ENCODE measurements around the gene HTR5A.

The HTR5A gene

DNA sequence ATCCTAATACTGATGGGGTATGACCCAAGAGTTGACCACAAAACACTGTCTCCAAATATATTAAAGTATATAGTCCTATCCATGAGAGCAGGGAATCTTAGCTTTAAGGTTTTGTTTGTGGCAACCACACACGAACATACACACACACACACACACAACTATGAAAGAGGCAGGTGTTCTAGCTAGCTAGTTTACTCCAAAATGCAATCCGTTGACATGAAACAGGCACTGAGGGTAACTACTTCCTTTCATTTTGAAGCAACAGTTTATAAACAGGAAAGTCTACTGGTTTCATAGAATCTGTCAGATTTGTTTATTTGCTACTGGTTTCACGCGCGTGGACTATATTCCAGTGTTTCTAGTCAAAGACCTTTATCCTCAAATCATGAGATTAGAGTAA lies 14.8 kb downstream of the HTR5A start:
- H3K4me3 ChIP-seq (ENCODE audit: low read depth, low read length), result no peak overlapping the region
- peaks cover 14% of the 10 kb centered on the region for H3K4me1 ChIP-seq (ENCODE audit: control insufficient read depth, insufficient read depth, low read length)
- no peaks in the 10 kb centered on the region for H3K27me3 ChIP-seq (ENCODE audit: control insufficient read depth, insufficient read depth, low read length)
- no peak overlapping the region for H3K27ac ChIP-seq (ENCODE audit: low read depth, low read length)
- no peak overlapping the region for H3K9ac ChIP-seq (ENCODE audit: low read depth, low read length)
- H3K9me3 ChIP-seq (ENCODE audit: control insufficient read depth, insufficient read depth, low read length), result no peaks in the 10 kb centered on the region
- H3K36me3 ChIP-seq (ENCODE audit: control insufficient read depth, insufficient read depth, low read length), result no peaks in the 10 kb centered on the region

DNA sequence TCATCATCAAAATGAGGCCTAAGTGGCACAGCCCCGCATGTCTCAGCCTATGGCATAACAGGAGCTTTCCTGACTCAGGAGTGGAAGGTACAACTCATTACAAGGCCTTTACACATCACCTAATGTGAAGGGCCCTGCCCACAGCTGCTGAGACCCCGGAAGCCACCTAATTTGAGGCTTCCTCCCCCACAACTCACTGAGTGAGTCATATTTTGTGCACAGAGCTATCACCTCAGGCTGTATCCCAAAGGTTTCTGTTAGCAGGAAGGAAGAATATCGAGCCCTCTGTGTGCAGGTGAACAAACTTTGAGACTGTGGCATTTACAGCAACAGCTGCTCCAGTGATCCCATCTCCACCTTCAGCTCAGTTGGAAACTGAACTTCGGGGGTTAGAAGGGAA lies 20.6 kb downstream of the HTR5A start:
- H3K36me3 ChIP-seq (ENCODE audit: control insufficient read depth, insufficient read depth, low read length), result no peaks in the 10 kb centered on the region
- H3K9ac ChIP-seq (ENCODE audit: low read depth, low read length), result no peak overlapping the region
- H3K27ac ChIP-seq (ENCODE audit: low read depth, low read length), result no peak overlapping the region
- no peaks in the 10 kb centered on the region for H3K27me3 ChIP-seq (ENCODE audit: control insufficient read depth, insufficient read depth, low read length)
- H3K4me1 ChIP-seq (ENCODE audit: control insufficient read depth, insufficient read depth, low read length), result peaks cover 8% of the 10 kb centered on the region
- no peaks in the 10 kb centered on the region; the same call in 1 of the 2 replicates for H3K9me3 ChIP-seq (ENCODE audit: control insufficient read depth, insufficient read depth, low read length)
- H3K4me3 ChIP-seq (ENCODE audit: low read depth, low read length), result no peak overlapping the region

- H3K36me3 ChIP-seq (ENCODE audit: control insufficient read depth, insufficient read depth, low read length), result no peaks in the 10 kb centered on the region
- H3K4me3 ChIP-seq (ENCODE audit: low read depth, low read length), result no peak overlapping the region
- no peaks in the 10 kb centered on the region for H3K27me3 ChIP-seq (ENCODE audit: control insufficient read depth, insufficient read depth, low read length)
- no peaks in the 10 kb centered on the region for H3K4me1 ChIP-seq (ENCODE audit: control insufficient read depth, insufficient read depth, low read length)
- no peak overlapping the region for H3K9ac ChIP-seq (ENCODE audit: low read depth, low read length)
- no peaks in the 10 kb centered on the region; the same call in 1 of the 2 replicates for H3K9me3 ChIP-seq (ENCODE audit: control insufficient read depth, insufficient read depth, low read length)
- no peak overlapping the region for H3K27ac ChIP-seq (ENCODE audit: low read depth, low read length)
Measured at GRCh38 chr7:155093596-155093995, 23.5 kb downstream of the HTR5A start.

- no peaks in the 10 kb centered on the region for H3K36me3 ChIP-seq (ENCODE audit: control insufficient read depth, insufficient read depth, low read length)
- H3K27ac ChIP-seq (ENCODE audit: low read depth, low read length), result no peak overlapping the region
- H3K9me3 ChIP-seq (ENCODE audit: control insufficient read depth, insufficient read depth, low read length), result no peaks in the 10 kb centered on the region; the same call in 1 of the 2 replicates
- no peak overlapping the region for H3K4me3 ChIP-seq (ENCODE audit: low read depth, low read length)
- no peaks in the 10 kb centered on the region for H3K27me3 ChIP-seq (ENCODE audit: control insufficient read depth, insufficient read depth, low read length)
- H3K9ac ChIP-seq (ENCODE audit: low read depth, low read length), result no peak overlapping the region
- no peaks in the 10 kb centered on the region for H3K4me1 ChIP-seq (ENCODE audit: control insufficient read depth, insufficient read depth, low read length)
Measured at GRCh38 chr7:155094636-155095135, 24.6 kb downstream of the HTR5A start.

GRCh38 chr7:155097338-155097737 lies 27.2 kb downstream of the HTR5A start:
- Histone ChIP-seq H3K4me3 (ENCODE audit: low read depth, low read length) (no peak overlapping the region), H3K27ac (ENCODE audit: low read depth, low read length) (no peak overlapping the region), H3K9ac (ENCODE audit: low read depth, low read length) (no peak overlapping the region), H3K9me3 (ENCODE audit: control insufficient read depth, insufficient read depth, low read length) (no peaks in the 10 kb centered on the region; the same call in 1 of the 2 replicates), H3K4me1 (ENCODE audit: control insufficient read depth, insufficient read depth, low read length) (no peaks in the 10 kb centered on the region), H3K36me3 (ENCODE audit: control insufficient read depth, insufficient read depth, low read length) (no peaks in the 10 kb centered on the region), H3K27me3 (ENCODE audit: control insufficient read depth, insufficient read depth, low read length) (no peaks in the 10 kb centered on the region)

- H3K9ac ChIP-seq (ENCODE audit: low read depth, low read length), result no peak overlapping the region
- peaks cover 5% of the 10 kb centered on the region for H3K4me1 ChIP-seq (ENCODE audit: control insufficient read depth, insufficient read depth, low read length)
- H3K9me3 ChIP-seq (ENCODE audit: control insufficient read depth, insufficient read depth, low read length), result no peaks in the 10 kb centered on the region
- H3K27ac ChIP-seq (ENCODE audit: low read depth, low read length), result no peak overlapping the region
- H3K36me3 ChIP-seq (ENCODE audit: control insufficient read depth, insufficient read depth, low read length), result no peaks in the 10 kb centered on the region
- H3K27me3 ChIP-seq (ENCODE audit: control insufficient read depth, insufficient read depth, low read length), result no peaks in the 10 kb centered on the region
- no peak overlapping the region for H3K4me3 ChIP-seq (ENCODE audit: low read depth, low read length)
Measured at GRCh38 chr7:155103839-155104238, 33.7 kb downstream of the HTR5A start.

GRCh38 chr7:155104913-155105312 lies 34.8 kb downstream of the HTR5A start:
- Histone ChIP-seq H3K27me3 (ENCODE audit: control insufficient read depth, insufficient read depth, low read length) (no peaks in the 10 kb centered on the region; the same call in 1 of the 2 replicates), H3K36me3 (ENCODE audit: control insufficient read depth, insufficient read depth, low read length) (no peaks in the 10 kb centered on the region), H3K9ac (ENCODE audit: low read depth, low read length) (no peak overlapping the region), H3K9me3 (ENCODE audit: control insufficient read depth, insufficient read depth, low read length) (no peaks in the 10 kb centered on the region), H3K4me3 (ENCODE audit: low read depth, low read length) (no peak overlapping the region), H3K4me1 (ENCODE audit: control insufficient read depth, insufficient read depth, low read length) (peaks cover 6% of the 10 kb centered on the region), H3K27ac (ENCODE audit: low read depth, low read length) (no peak overlapping the region)

DNA sequence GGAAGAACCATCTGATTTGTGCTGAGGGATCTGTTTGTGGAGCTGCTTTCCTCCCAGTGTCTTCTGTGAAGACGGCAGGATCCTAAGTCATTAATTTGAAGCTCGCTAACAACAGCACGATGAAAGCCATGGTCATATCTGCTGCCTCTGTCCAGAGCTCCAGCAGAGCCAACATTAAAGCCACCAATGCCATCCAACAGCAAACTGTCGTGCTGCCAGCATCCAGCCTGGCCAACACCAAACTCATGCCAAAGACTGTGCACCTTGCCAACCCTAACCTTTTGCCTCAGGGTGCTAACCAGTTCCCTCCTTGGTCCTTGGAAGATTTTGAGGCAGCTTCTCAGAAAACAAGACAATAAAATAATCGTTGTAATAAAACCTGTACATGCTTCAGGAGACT lies 36.2 kb downstream of the HTR5A start:
- Histone ChIP-seq H3K27ac (ENCODE audit: low read depth, low read length) (no peak overlapping the region), H3K9ac (ENCODE audit: low read depth, low read length) (no peak overlapping the region), H3K4me1 (ENCODE audit: control insufficient read depth, insufficient read depth, low read length) (peaks cover 6% of the 10 kb centered on the region), H3K27me3 (ENCODE audit: control insufficient read depth, insufficient read depth, low read length) (no peaks in the 10 kb centered on the region; the same call in 1 of the 2 replicates), H3K4me3 (ENCODE audit: low read depth, low read length) (no peak overlapping the region), H3K36me3 (ENCODE audit: control insufficient read depth, insufficient read depth, low read length) (no peaks in the 10 kb centered on the region), H3K9me3 (ENCODE audit: control insufficient read depth, insufficient read depth, low read length) (no peaks in the 10 kb centered on the region)

DNA sequence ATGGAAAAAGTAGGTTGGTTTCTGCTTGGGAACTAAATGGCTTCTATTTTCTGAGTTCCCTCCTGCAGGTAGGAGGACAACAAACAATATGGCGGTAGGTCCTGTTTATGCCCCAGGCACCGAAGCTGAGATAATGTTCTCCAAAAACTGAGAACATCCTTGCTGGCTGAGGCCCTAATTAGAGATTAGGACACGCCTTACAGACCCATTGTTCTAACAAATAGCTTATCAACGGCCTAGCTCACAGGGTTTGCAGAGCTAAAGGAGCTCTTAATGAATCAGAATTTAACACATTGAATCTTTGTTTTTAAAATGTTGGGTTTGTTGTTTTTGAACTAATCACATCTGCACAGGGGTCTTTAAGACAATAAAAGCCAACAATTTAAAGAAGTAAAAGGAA lies 37.0 kb downstream of the HTR5A start:
- Histone ChIP-seq H3K27me3 (ENCODE audit: control insufficient read depth, insufficient read depth, low read length) (no peaks in the 10 kb centered on the region; the same call in 1 of the 2 replicates), H3K9me3 (ENCODE audit: control insufficient read depth, insufficient read depth, low read length) (no peaks in the 10 kb centered on the region), H3K4me1 (ENCODE audit: control insufficient read depth, insufficient read depth, low read length) (peaks cover 6% of the 10 kb centered on the region), H3K9ac (ENCODE audit: low read depth, low read length) (no peak overlapping the region), H3K27ac (ENCODE audit: low read depth, low read length) (no peak overlapping the region), H3K4me3 (ENCODE audit: low read depth, low read length) (no peak overlapping the region), H3K36me3 (ENCODE audit: control insufficient read depth, insufficient read depth, low read length) (no peaks in the 10 kb centered on the region)

DNA sequence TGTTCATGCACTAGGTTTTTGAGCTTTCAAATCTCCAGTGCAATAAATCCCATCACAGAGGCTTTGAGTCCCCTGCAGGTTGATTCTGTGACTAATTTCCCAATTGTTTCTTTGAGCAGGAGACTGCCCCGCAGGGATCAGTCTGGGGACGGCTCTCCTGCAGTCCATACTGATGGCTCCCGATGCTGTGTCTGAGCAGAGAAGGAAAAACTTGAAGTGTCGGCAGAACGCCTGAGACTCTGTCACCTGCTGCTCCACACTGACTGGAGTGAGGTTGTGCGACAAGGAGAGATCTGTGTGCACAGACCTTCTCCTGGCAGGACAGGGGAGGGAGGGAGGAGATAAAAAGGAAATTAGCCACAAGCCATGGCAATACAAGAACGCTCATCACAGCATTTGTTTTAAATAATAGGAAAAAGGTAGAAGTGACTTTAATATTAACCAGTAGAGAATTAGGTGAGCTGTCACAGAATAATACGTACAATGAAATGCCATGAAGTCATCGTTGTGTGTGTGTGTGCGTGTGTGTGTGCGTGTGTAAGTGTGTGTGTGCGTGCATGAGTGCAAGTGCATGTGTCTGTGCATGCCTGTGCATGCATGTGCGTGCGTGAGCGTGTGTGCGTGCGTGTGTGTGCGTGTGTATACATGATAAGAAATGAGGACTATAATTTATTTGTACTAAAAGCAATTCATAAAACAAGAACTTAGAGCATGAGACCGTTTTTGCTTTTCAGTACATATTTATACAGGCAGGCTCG lies 38.2 kb downstream of the HTR5A start:
- H3K36me3 ChIP-seq (ENCODE audit: control insufficient read depth, insufficient read depth, low read length), result no peaks in the 10 kb centered on the region
- no peak overlapping the region for H3K9ac ChIP-seq (ENCODE audit: low read depth, low read length)
- H3K9me3 ChIP-seq (ENCODE audit: control insufficient read depth, insufficient read depth, low read length), result no peaks in the 10 kb centered on the region
- no peak overlapping the region for H3K4me3 ChIP-seq (ENCODE audit: low read depth, low read length)
- H3K27me3 ChIP-seq (ENCODE audit: control insufficient read depth, insufficient read depth, low read length), result no peaks in the 10 kb centered on the region; the same call in 1 of the 2 replicates
- peak overlapping the region; percentile 7 for H3K27ac ChIP-seq (ENCODE audit: low read depth, low read length)
- H3K4me1 ChIP-seq (ENCODE audit: control insufficient read depth, insufficient read depth, low read length), result peaks cover 6% of the 10 kb centered on the region

DNA sequence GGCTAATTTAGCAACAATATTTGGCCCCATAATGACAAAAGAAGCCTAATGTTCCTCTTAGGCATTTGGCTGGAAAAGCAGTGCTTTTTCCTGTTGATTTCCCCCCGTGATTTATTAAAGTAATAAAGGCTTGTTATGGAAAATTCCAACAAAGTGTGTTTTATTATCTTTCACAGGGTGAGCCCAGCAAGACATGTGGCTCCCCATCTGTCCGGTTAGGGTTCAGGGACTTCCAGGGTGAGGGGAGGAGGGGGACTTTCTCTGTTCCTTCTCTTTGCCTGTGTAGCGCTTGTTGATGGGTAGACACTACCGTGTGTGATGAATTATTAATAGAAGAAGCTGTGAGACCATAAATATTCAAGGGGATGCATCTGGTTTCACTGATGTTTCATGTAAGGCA lies 39.0 kb downstream of the HTR5A start:
- Histone ChIP-seq H3K27me3 (ENCODE audit: control insufficient read depth, insufficient read depth, low read length) (no peaks in the 10 kb centered on the region; the same call in 1 of the 2 replicates), H3K4me3 (ENCODE audit: low read depth, low read length) (no peak overlapping the region), H3K9me3 (ENCODE audit: control insufficient read depth, insufficient read depth, low read length) (no peaks in the 10 kb centered on the region), H3K4me1 (ENCODE audit: control insufficient read depth, insufficient read depth, low read length) (peaks cover 6% of the 10 kb centered on the region), H3K27ac (ENCODE audit: low read depth, low read length) (no peak overlapping the region), H3K9ac (ENCODE audit: low read depth, low read length) (no peak overlapping the region), H3K36me3 (ENCODE audit: control insufficient read depth, insufficient read depth, low read length) (no peaks in the 10 kb centered on the region)
